Measurements from ENCODE around the gene SSBP4.

DNA sequence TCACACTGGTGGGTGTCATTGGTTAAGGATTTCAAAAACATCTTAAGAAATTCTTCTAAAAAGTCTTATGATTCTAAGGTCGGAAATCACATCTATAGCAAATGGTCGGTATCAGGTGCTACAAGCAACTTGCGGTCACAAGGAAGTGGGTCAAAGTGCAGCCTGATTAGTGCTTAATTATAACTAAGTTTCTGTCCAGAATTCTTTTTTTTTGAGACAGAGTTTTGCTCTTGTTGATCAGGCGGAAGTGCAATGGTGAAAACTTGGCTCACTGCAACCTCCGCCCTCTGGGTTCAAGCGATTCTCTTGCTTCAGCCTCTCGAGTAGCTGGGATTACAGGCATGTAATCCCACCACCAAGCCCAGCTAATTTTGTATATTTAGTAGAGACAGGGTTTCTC lies 34.4 kb upstream of the SSBP4 start:
- TF ChIP-seq EZH2 (IDR thresholded peaks at IDR 0.05; ENCODE audit: low read depth, low read length, severe bottlenecking) (no peak), ZNF274 (IDR thresholded peaks at IDR 0.05; ENCODE audit: borderline replicate concordance, extremely low read depth, low read length) (no peak), SP1 (IDR thresholded peaks at IDR 0.05; ENCODE audit: low read depth, low read length) (no peak), POLR2AphosphoS5 (IDR thresholded peaks at IDR 0.05; ENCODE audit: low read depth, low read length) (no peak), RAD21 (IDR thresholded peaks at IDR 0.05 in 1 of 2, conservative IDR thresholded peaks at IDR 0.05 in 1 of 2; ENCODE audit: low read depth in 2 of 2, low read length in 2 of 2) (no peak)
- TF ChIP-seq, protein P1, sequence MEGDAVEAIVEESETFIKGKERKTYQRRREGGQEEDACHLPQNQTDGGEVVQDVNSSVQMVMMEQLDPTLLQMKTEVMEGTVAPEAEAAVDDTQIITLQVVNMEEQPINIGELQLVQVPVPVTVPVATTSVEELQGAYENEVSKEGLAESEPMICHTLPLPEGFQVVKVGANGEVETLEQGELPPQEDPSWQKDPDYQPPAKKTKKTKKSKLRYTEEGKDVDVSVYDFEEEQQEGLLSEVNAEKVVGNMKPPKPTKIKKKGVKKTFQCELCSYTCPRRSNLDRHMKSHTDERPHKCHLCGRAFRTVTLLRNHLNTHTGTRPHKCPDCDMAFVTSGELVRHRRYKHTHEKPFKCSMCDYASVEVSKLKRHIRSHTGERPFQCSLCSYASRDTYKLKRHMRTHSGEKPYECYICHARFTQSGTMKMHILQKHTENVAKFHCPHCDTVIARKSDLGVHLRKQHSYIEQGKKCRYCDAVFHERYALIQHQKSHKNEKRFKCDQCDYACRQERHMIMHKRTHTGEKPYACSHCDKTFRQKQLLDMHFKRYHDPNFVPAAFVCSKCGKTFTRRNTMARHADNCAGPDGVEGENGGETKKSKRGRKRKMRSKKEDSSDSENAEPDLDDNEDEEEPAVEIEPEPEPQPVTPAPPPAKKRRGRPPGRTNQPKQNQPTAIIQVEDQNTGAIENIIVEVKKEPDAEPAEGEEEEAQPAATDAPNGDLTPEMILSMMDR (IDR thresholded peaks at IDR 0.05; ENCODE audit: control extremely low read depth in 1 of 3, insufficient read depth in 1 of 3, low read depth in 1 of 3, low read length in 3 of 3) = no peak

Data from H1 (cell line).